HG02885 (cell line): Measurements from ENCODE around the gene C3orf49.
A peak's percentile ranks its signal among the peaks of the same experiment; 100 is the strongest.

Source experiments
- ATAC-seq: cut with Tn5 transposase; IDR thresholded peaks from one replicate; pipeline ENCODE4 v1.9.1; 2021; ENCODE audit warnings: mild to moderate bottlenecking; ENCODE audit not compliant: unreplicated experiment, poor library complexity

Gene C3orf49, protein sequence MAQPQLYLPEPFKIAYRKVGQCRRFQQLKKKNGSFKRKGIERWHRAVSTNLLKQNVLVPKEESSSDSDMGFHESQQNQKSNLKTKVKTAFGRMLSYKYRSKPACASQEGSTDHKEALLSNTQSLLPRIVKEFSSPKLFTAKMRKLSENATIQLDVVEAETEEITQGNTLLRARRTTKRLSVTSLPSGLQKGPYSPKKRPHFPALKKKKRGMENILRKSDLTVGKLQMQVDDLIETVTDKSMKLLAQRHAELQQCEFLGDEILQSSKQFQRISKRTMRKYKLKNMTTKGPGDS

DNA sequence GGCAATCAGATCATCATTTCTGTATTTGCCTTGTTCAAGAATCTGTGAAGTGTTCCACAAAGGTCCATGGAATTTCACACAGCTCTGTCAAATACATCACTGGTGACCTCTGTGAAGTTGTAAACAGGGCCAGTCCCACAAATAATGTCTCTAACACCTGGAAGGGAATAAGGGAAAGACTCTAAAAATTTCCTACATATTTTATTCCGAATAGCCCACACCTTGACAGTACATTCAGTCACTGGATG, at the start of gene C3orf49:
Gene C3orf49 (plus strand): TSS at position 149 of the 248 bp plus-strand sequence. CDS start 173 bp downstream, outside the sequence.
- ATAC-seq, result no peak

DNA sequence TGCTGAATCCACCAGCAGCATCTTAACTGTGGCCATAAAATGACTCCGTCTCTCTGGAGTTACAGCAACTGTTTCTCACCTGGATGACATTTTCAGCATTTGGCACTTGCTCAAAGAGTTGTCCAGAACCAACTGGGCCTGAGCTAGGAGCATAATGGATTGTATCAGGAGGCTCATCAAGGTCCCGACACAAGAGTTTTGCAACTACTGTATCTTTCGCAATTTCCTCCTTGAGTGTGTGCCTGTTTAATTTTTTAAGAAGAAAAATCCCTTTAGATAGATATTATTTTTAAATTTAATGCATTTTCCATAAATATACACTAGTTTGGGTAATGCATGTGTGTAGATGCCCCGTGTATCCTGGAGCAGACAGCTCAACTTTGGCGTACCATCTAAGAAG, 44.3 kb upstream of the C3orf49 start:
- no peak for ATAC-seq

DNA sequence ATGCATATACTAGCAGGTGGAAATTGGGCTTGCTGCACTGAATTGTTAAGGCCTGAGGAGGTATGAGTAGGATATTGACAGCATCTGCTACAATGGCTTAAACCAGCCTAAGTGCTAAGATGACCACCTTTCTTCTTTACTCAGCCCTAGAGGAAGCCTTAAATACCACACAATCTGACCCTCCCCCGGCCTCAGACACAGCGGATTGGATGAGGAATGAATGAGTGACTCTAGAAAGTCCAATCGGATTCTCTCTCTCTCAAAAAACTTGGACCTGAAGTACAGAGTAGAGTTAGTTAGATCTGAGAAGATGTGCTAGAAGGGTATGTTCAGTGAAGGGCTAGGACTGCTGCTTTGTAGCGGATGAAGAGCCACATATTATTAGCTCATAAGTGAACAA, 39.9 kb upstream of the C3orf49 start:
- ATAC-seq, result no peak

GRCh38 chr3:63791974-63792373, 27.1 kb upstream of the C3orf49 start:
- ATAC-seq, result no peak

GRCh38 chr3:63795438-63795837, 23.7 kb upstream of the C3orf49 start:
- no peak for ATAC-seq

DNA sequence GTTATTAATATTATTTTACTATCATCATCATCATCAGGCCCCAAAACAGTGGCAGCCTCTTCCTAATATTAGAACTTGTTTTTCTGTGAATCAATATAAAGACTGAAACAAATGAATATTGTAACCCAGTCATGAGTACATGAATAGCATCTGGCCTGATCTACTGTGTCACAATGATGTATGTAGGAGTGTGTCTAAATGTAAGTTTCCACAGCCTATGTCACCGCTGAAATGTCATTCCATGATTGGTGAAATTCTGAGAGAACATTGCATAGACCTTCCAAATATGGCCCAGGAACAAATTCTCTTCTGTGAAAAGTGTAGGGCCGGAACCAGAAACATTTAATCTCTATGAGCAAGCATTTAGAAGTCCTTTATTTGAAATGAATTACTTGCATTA, 20.6 kb upstream of the C3orf49 start:
- ATAC-seq, result no peak

GRCh38 chr3:63798949-63799348, 20.1 kb upstream of the C3orf49 start:
- no peak for ATAC-seq

DNA sequence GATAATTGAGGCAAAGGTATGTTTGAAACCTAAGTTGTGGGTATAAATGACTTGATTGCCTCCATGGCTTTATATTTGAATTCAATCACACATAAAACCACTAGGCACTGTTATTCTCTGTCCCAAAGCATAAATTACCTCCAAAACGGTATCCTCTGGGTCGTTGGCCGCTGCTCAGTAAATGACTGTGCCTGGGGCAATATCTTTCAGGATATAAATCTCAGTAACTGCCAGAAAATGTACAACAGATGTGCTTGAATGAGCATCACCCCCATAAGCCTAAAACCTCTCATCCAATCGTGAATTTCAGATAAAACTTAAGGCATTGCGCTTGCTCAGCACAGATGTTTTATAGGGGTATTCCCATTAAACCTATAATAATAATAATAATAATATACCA, 19.0 kb upstream of the C3orf49 start:
- ATAC-seq, result no peak

GRCh38 chr3:63803911-63804310, 15.2 kb upstream of the C3orf49 start:
- ATAC-seq, result no peak

GRCh38 chr3:63807961-63808565, 11.0 kb upstream of the C3orf49 start:
- ATAC-seq, result no peak

DNA sequence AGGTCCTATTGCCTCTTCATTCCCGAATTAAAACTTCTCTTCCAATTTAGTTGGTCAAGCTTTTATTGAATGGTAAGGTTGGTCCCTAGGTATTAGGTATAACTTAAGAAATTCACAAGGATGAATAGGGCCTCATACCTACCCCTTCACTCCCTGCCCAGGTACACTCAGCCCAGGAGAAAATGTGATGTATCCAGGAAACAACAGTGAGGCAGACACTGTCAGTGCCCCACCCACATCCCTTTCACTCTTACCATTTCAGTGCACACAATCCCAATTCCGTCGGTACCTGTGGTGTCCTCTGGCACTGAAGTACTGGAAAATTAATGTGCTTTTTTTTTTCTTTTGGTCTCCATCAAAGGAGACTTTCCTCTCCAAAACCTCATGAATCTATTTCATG, 10.5 kb upstream of the C3orf49 start:
- no peak for ATAC-seq

DNA sequence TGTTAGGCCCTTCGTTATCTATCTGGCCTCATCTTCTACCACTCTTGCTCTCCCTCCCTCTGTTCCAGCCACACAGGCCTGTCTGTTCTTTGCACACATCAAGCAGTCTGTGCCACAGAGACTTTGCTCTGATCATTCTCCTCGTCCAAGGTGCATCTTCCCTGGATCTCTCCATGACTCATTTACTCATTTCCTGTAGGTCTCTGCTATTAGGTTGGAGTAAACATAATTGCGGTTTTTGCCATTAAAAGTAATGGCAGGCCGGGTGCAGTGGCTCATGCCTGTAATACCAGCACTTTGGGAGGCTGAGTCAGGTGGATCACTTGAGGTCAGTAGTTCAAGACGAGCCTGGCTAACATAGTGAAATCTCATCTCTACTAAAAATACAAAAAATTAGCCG, 9.5 kb upstream of the C3orf49 start:
- ATAC-seq, result no peak

- no peak for ATAC-seq
Observed at GRCh38 chr3:63814237-63814636, 4.9 kb upstream of the C3orf49 start.

GRCh38 chr3:63817225-63817624, 1.9 kb upstream of the C3orf49 start:
- no peak for ATAC-seq

DNA sequence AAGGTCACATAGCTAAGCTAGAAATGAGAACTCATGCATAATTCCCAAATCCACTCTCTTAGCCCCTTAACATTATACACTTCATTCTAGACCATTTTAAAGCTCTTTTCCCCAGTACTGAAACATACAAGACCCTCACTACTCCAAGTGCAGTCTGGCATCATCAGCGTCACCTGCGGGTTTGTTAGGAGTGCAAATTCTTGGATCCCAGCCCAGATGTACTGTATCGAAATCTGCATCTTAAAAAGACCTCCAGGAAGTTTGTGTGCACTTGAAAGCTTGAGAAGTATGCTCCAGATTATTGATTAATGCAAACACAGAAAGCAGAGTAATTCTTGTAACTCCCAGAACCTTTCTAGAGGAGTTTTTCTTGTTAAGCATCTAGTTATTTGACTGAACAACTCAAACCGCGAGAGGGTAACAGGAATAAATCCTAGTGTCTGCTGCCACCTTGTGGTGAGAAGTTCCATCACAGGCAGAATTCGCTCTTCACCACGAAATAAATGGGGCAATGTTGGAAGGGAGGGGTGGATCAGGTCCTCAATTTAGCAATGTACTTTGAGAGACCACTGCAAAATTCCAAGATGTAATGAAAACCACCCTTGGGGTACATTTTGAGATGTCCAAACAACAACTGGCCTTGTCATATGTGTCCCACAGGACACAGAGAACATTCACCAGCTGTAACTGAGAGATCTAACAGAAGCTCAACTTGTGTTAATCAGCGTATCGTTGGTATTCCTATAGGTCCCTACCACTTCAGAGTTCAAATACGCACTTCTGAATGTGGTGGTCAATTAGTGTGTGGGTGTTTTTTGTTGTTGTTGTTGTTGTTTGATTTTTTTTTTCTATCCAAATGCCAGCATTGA, 583 bp upstream of the C3orf49 start:
- peak; percentile 87 for ATAC-seq

DNA sequence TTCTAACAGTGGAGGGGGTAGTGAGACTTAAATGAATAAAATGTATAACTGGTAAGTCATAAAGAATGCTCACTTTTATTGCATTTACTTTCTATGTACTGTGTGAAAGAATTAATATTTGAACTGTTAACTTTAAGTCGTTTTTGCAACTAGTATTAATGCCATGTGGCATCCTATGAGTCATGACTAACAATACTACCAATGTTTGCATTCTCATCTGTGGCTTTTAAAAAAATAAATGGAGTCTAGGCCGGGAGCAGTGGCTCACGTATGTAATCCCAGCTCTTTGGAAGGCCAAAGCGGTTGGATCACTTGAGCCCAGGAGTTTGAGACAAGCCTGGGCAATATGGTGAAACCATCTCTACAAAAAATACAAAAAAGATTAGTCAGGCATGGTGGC, 5.2 kb downstream of the C3orf49 start:
- no peak for ATAC-seq

GRCh38 chr3:63830526-63830925, 11.4 kb downstream of the C3orf49 start:
- no peak for ATAC-seq

DNA sequence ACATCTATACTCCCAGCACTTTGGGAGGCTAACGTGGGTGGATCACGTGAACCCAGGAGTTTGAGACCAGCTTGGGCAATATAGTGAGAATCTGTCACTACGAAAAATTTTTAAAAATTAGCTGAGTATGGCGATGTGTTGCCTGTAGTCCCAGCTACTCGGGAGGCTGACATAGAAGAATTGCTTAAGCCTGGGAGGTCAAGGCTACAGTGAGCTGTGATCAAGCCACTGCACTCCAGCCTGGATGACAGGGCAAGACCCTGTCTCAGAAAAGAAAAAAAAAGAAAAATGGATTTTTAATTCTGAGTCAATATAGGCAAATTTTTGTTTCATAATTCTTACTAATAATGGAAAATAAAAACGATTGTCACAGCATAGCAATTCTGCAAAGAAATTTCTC, 13.3 kb downstream of the C3orf49 start:
- no peak for ATAC-seq

- no peak for ATAC-seq
Observed at GRCh38 chr3:63841704-63842103, 22.6 kb downstream of the C3orf49 start.

- ATAC-seq, result no peak
Observed at GRCh38 chr3:63842127-63842526, 23.0 kb downstream of the C3orf49 start.

DNA sequence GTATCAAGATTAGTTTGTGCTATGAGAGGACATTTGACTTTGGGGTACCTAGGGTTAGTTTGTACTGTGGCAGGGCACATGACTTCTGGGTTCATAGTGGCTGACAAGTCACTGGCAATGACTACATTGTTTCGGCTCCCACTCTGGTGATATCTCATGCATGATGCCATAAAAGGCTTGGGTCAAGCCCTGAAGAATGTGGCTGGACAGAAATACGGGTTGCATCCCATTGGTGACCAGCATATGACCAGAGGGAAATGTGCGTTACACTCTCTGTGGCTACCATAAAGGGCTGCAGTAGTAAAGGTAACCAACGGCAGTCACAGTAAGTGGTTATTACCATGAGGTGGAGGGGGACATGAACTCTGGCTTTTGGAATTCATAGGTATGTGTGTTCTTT, 26.1 kb downstream of the C3orf49 start:
- ATAC-seq, result no peak
